GM19238 (cell line): ENCODE measurements around the gene LPP.
"Not testable (repeated sequence)": the region's sequence is repeated elsewhere in the genome, so short reads cannot be mapped to it uniquely, and the experiment has no call there.

ENCODE experiments used
- DNase-seq: peaks from one replicate; pipeline ENCODE4 v3.0.0; 2011; ENCODE audit warnings: low spot score; ENCODE audit not compliant: insufficient read length

LPP gene

DNA sequence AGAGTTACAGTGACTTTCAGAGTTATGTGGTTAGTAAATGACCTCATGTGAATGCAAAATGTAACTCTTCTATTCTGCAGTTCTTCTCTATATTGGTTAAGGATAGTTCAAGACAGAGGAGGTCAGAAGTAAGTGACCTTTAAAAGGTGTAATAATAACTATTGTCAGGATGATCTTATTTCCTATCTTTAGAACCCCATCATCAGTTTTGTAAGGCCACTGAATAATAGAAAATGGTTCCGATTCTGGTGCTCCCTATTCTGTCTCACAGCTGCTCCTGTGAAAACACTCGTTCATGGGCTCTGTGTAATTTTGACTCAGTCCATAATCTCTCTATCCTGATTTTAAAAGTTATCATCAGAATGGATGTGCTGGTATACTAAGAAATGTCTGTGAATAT, 463.3 kb downstream of the LPP start:
- no peak for DNase-seq

- DNase-seq: no peak
These were observed 464.2 kb downstream of the LPP start for GRCh38 chr3:188617988-188618701.

DNA sequence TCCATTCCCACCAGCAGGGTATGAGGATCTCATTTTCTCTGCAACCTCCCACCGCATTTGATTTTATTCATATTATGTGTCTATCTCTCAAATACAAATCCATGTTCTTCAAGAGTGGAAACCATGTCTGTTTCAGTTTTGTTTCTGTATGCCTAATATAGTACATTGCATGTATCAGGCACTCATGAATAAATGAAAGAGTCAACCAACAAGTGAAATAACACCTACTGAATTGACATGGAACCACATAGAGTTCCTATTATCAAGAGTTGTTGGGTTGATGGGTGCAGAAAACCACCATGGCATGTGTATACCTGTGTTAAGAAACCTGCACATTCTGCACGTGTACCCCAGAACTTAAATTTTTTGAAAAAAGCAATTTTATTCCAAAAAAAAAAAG, 466.8 kb downstream of the LPP start:
- no peak for DNase-seq

DNA sequence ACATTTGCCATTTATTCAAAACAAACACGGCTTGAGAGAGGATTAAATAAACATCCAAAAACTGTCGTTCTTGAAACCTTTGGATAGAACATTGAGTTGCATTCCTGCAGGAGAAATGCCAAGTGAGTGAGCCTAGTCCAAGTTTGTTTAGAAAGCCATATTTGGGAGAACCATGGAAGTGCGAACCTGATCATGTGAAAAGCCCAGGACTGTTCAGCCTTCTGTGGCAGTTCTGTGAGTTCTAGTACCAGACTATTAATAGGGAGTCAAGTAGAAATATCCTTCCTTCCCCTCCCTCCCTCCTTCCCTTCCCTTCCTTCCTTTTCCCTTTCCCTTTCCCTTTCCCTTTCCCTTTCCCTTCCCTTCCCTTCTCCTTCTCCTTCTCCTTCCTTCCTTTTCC, 470.4 kb downstream of the LPP start:
- no peak for DNase-seq

- no peak for DNase-seq
These were observed 470.9 kb downstream of the LPP start for GRCh38 chr3:188624828-188625227.

DNA sequence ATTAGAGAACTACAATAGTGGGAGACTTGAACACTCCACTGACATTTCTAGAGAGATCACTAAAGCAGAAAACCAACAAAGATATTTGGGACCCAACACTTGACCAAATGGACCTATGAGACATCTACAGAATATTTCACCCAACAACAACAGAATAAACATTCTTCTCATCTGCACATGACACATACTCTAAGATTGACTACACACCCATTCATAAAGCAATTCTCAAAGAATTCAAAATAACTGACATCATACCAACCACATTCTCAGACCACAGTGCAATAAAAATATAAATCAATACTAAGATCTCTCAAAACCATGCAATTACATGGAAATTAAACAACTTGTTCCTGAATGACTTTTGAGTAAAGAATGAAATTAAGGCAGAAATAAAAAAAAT, 473.7 kb downstream of the LPP start:
- no peak for DNase-seq

GRCh38 chr3:188631291-188632010, 477.5 kb downstream of the LPP start:
- DNase-seq: no peak

DNA sequence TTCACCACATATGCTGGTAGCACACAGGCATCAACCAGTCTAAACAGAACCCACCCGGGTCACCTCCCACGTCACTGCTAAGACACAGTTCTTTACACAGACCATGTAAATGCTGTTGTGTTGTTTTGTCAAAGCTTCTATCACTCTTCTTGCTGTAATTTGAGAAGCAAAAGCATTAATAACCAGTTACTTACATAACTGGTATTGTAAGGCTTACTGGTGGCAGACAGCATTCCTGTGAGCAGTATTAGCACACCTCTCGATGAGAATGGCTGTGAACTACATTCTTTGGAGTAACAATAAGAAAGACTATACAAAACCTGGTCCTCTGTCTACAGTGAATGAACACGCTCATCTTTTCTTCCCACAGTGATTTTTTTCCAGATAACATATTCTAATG, 479.2 kb downstream of the LPP start:
- DNase-seq: no peak

- DNase-seq: no peak
These were observed 480.3 kb downstream of the LPP start for GRCh38 chr3:188634285-188634684.

DNA sequence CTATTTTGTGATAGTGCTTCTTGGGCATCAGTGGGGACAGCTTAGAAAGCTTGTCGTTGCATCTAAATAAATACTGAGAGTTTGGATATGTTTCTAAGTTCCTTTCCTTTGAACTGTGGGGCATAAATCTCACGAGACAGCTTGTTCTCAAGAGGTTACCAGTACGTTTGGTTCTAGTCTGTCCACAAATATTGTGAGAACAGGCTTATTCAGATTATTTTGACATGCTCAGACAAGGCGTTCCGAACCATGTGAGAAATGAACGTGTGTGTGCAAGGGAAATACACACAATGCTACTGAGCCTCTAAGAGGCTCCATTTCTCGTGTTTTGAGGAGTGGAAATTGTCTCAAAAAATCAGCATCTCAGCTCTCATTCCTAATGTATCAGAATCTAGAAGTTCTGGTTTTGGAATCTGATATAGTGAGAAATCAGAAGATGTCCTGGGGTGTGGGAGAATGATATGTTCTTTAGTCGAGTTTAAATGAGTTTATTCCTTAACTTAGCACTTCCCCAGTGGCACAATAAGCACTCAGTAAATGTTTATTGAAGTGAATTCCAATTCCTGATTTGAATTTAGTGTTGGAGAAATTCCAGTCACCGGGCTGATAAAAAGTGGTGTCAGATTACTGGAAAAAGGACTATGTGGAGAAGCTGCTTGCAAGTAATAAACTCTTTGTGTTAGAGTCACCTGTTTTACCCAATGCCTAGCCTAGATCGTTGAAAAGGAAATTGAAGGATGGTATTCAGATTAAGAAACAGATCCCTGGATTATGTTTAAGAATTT, 481.5 kb downstream of the LPP start:
- no peak for DNase-seq

DNA sequence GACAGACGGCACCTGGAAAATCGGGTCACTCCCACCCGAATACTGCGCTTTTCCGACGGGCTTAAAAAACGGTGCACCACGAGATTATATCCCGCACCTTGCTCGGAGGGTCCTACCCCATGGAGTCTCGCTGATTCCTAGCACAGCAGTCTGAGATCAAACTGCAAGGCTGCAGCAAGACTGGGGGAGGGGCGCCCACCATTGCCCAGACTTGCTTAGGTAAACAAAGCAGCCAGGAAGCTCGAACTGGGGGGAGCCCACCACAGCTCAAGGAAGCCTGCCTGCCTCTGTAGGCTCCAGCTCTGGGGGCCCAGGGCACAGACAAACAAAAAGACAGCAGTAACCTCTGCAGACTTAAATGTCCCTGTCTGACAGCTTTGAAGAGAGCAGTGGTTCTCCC, 482.3 kb downstream of the LPP start:
- not testable (repeated sequence) for DNase-seq

GRCh38 chr3:188641076-188641475, 487.1 kb downstream of the LPP start:
- no peak for DNase-seq

GRCh38 chr3:188643736-188644135, 489.8 kb downstream of the LPP start:
- no peak for DNase-seq

DNA sequence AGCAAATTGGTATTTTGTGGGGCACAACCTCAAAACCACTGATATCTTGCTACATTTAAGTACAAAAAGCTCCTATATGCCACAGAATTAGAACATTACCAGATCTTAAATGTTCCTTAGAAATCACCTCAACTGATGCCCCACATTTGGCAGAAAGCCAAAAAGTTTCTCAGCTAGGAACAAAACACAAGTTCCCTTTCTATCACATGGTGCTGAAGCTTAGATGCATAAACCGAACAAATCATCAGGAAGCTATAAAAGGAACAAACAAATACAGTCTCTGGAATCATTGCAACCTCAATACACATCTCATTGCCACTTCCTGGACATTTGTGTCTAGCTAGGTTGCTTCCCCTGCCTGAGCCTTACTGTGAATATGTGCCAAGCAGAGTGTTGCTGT, 492.6 kb downstream of the LPP start:
- DNase-seq: no peak

DNA sequence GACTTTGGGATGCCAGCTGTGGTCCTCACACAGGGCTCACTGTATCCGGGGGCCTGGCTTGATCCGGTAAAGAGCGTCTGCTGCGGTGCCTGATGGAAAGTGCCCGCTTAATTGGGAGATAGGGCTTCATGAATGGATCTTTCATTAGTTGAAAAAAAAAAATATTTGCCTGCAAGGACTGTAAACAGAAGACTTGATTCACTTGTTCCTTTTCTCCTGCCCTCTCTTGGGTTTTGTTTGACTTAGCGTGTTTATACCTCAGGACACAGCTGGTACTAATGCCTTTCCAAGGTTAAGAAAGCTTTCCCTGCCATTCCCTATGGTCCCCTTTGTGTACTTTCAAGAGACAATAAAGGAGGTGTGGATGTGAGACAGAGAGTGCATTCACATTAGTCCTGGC, 493.3 kb downstream of the LPP start:
- no peak for DNase-seq

DNA sequence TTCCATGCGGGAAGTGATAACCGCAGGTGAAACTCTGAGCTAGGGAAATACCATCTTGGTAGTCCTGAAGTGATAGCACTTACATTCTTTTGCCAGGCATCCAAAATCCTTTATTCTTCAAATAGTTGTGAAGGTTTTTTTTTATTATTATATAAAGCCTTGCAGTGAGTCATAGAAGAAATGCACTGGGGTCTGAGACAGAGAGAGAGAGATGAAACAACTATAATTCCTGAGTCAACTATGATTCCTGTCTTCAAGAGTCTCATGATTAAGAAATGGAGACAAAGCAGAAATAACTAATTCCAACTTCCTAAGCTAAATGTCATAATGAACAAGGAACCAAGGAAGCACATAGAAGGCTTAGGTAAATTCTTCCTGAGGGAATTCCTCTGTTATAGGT, 495.6 kb downstream of the LPP start:
- no peak for DNase-seq

GRCh38 chr3:188656196-188656982, 502.4 kb downstream of the LPP start:
- no peak for DNase-seq

GRCh38 chr3:188658606-188659005, 504.6 kb downstream of the LPP start:
- DNase-seq: no peak

DNA sequence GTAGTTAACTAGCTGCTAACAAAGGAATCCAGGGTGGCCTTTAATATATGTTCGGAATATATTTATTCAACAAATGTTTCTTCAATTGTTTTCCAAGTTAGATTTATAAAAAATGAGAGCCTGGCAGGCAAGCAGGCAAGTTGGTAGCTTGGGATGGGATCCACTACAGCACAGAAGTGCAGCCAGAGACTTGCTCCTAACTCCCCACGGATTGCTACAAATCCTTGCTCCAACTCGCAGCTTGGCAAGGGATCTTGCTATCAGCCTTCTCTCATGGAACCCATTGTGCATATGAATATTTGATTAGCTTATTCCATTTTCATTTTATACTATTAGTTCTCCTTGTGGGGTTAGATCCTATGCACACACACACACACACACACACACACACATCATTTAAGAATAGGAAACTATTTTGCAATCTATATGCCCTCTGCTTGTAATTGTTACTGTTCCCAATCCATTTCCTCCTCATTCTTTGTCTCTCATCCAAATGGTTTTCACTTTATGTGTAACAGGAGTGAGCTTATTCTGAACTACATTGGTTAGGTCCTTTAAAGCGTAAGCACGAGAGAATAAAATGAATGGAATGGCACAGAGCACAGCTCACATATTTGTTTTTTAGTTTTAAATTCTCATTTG, 505.6 kb downstream of the LPP start:
- no peak for DNase-seq

DNA sequence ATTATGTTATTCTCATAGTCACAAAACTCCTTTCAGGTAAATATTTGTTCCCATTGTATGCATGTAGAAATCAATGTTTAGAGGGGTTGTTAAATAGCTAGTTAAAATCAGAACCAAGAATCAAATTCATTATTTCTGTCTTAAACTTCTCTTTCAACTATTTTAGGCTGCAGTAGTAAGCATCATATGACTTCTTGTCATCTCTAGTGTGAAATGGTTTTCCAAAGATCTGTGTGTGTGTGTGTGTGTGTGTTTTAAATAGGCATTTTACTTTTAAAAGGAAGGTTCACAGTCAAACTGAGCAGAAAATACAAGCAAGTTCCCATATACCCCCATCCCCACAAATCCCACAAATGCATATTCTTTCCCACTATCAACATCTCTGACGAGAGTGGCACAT, 506.5 kb downstream of the LPP start:
- no peak for DNase-seq

GRCh38 chr3:188661806-188662205, 507.8 kb downstream of the LPP start:
- DNase-seq: no peak
